GM18909 (cell line): ENCODE results near the gene TSPAN14.
"Not testable (repeated sequence)": the region's sequence is repeated elsewhere in the genome, so short reads cannot be mapped to it uniquely, and the experiment has no call there.

ENCODE experiments used
- ATAC-seq: cut with Tn5 transposase; IDR thresholded peaks from one replicate; pipeline ENCODE4 v1.9.1; 2021; ENCODE audit warnings: mild to moderate bottlenecking; ENCODE audit not compliant: unreplicated experiment, poor library complexity

Gene TSPAN14

GRCh38 chr10:80453842-80454512 is at the start of gene TSPAN14:
TSPAN14 (plus strand) TSS chr10:80454310; CDS start chr10:80489234, 34,924 bp downstream.
- ATAC-seq: peak; percentile 69

GRCh38 chr10:80405035-80405434 is 49.1 kb upstream of the TSPAN14 start:
- ATAC-seq: no peak

- ATAC-seq: no peak
These were observed 48.5 kb upstream of the TSPAN14 start for GRCh38 chr10:80405626-80406025.

GRCh38 chr10:80406204-80406603 is 47.9 kb upstream of the TSPAN14 start:
- no peak for ATAC-seq

GRCh38 chr10:80407812-80408241 is 46.3 kb upstream of the TSPAN14 start:
- peak; percentile 27 for ATAC-seq

- peak; percentile 95 for ATAC-seq
These were observed 45.6 kb upstream of the TSPAN14 start, which contains the start of gene PRXL2A for GRCh38 chr10:80408242-80409101. PRXL2A (plus strand) TSS chr10:80408551; CDS start chr10:80420468, 11,917 bp downstream.

- no peak for ATAC-seq
These were observed 45.0 kb upstream of the TSPAN14 start for GRCh38 chr10:80409121-80409520.

- ATAC-seq: no peak
These were observed 44.0 kb upstream of the TSPAN14 start for GRCh38 chr10:80410122-80410521.

GRCh38 chr10:80410578-80411145 is 43.4 kb upstream of the TSPAN14 start:
- ATAC-seq: no peak

- no peak for ATAC-seq
These were observed 42.8 kb upstream of the TSPAN14 start for GRCh38 chr10:80411267-80411668.

- ATAC-seq: no peak
These were observed 42.4 kb upstream of the TSPAN14 start for GRCh38 chr10:80411681-80412220.

- ATAC-seq: no peak
These were observed 41.6 kb upstream of the TSPAN14 start for GRCh38 chr10:80412486-80412885.

- ATAC-seq: no peak
These were observed 40.7 kb upstream of the TSPAN14 start for GRCh38 chr10:80413271-80413996.

- ATAC-seq: no peak
These were observed 39.8 kb upstream of the TSPAN14 start for GRCh38 chr10:80414142-80414895.

GRCh38 chr10:80415734-80416478 is 38.2 kb upstream of the TSPAN14 start:
- no peak for ATAC-seq

GRCh38 chr10:80416479-80417098 is 37.5 kb upstream of the TSPAN14 start:
- ATAC-seq: no peak

GRCh38 chr10:80417256-80417655 is 36.9 kb upstream of the TSPAN14 start:
- ATAC-seq: not testable (repeated sequence)

- ATAC-seq: peak; percentile 23
These were observed 32.9 kb upstream of the TSPAN14 start for GRCh38 chr10:80421050-80421706.
